ENCODE measurements around the gene TCIRG1.
A peak's percentile ranks its signal among the peaks of the same experiment; 100 is the strongest.

Gene TCIRG1

GRCh38 chr11:68015467-68015866, 23.4 kb upstream of the TCIRG1 start:
- FAIRE-seq (no peak), DNase-seq (ENCODE audit: extremely low spot score, insufficient read length, low read depth) (no peak)

GRCh38 chr11:68016161-68016903, 22.5 kb upstream of the TCIRG1 start:
- DNase-seq (ENCODE audit: extremely low spot score, insufficient read length, low read depth) (no peak), FAIRE-seq (no peak)

- FAIRE-seq, result no peak
Observed at GRCh38 chr11:68016904-68017817, 21.7 kb upstream of the TCIRG1 start.

GRCh38 chr11:68017980-68018729, 20.7 kb upstream of the TCIRG1 start:
- FAIRE-seq, result no peak

More at GRCh38 chr11:68016904-68017817, 21.7 kb upstream of the TCIRG1 start:
- DNase-seq (ENCODE audit: extremely low spot score, insufficient read length, low read depth), result no peak

GRCh38 chr11:68018730-68019190, 20.1 kb upstream of the TCIRG1 start:
- FAIRE-seq (no peak), DNase-seq (ENCODE audit: extremely low spot score, insufficient read length, low read depth) (no peak)

More at GRCh38 chr11:68017980-68018729, 20.7 kb upstream of the TCIRG1 start:
- DNase-seq (ENCODE audit: extremely low spot score, insufficient read length, low read depth), result no peak

GRCh38 chr11:68019486-68019885, 19.3 kb upstream of the TCIRG1 start:
- no peak for FAIRE-seq
- no peak for DNase-seq (ENCODE audit: extremely low spot score, insufficient read length, low read depth)

GRCh38 chr11:68020575-68020974, 18.2 kb upstream of the TCIRG1 start:
- no peak for FAIRE-seq

GRCh38 chr11:68021167-68021787, 17.5 kb upstream of the TCIRG1 start:
- DNase-seq (ENCODE audit: extremely low spot score, insufficient read length, low read depth) (no peak), FAIRE-seq (no peak)

More at GRCh38 chr11:68020575-68020974, 18.2 kb upstream of the TCIRG1 start:
- no peak for DNase-seq (ENCODE audit: extremely low spot score, insufficient read length, low read depth)

- FAIRE-seq (no peak), DNase-seq (ENCODE audit: extremely low spot score, insufficient read length, low read depth) (no peak)
Observed at GRCh38 chr11:68022531-68022930, 16.3 kb upstream of the TCIRG1 start.

GRCh38 chr11:68024508-68024907, 14.3 kb upstream of the TCIRG1 start:
- no peak for DNase-seq (ENCODE audit: extremely low spot score, insufficient read length, low read depth)
- no peak for FAIRE-seq

- DNase-seq (ENCODE audit: extremely low spot score, insufficient read length, low read depth) (no peak), FAIRE-seq (no peak)
Observed at GRCh38 chr11:68025047-68025446, 13.8 kb upstream of the TCIRG1 start.

- DNase-seq (ENCODE audit: extremely low spot score, insufficient read length, low read depth) (no peak), FAIRE-seq (no peak)
Observed at GRCh38 chr11:68026391-68027105, 12.3 kb upstream of the TCIRG1 start.

GRCh38 chr11:68027667-68028066, 11.2 kb upstream of the TCIRG1 start:
- DNase-seq (ENCODE audit: extremely low spot score, insufficient read length, low read depth) (no peak), FAIRE-seq (no peak)

GRCh38 chr11:68028802-68029545, 9.9 kb upstream of the TCIRG1 start:
- FAIRE-seq (no peak), DNase-seq (ENCODE audit: extremely low spot score, insufficient read length, low read depth) (no peak)

GRCh38 chr11:68030318-68031143, 8.3 kb upstream of the TCIRG1 start, which contains the start of gene NDUFS8:
TSS of gene NDUFS8 (plus strand) at chr11:68030681. CDS start at chr11:68032152, 1,471 bp downstream.
- peak; percentile 100 for FAIRE-seq

GRCh38 chr11:68031144-68031464, 7.7 kb upstream of the TCIRG1 start:
- FAIRE-seq (no peak), DNase-seq (ENCODE audit: extremely low spot score, insufficient read length, low read depth) (no peak)

More at GRCh38 chr11:68030318-68031143, 8.3 kb upstream of the TCIRG1 start, which contains the start of gene NDUFS8:
- DNase-seq (ENCODE audit: extremely low spot score, insufficient read length, low read depth), result peak; percentile 97

- FAIRE-seq, result no peak
Observed at GRCh38 chr11:68032003-68032402, 6.8 kb upstream of the TCIRG1 start.

More at GRCh38 chr11:68032003-68032402, 6.8 kb upstream of the TCIRG1 start:
- DNase-seq (ENCODE audit: extremely low spot score, insufficient read length, low read depth), result no peak

Data from GM18507 (cell line).